ENCODE measurements around the gene TGM4. TPM values are rescaled to one million over a fixed set of nuclear protein-coding genes. Genes with fewer than 3 reads are reported as not detected.

Gene TGM4
- total RNA-seq, 1 donor from 2014 or later: 0.18 TPM

GRCh38 chr3:44867421-44868111 lies 6.8 kb upstream of the TGM4 start:
- Histone ChIP-seq H3K79me2 (ENCODE audit: insufficient read depth, low read length) (peaks cover 2% of the 10 kb centered on the region), H3K27ac (ENCODE audit: low read depth, low read length) (no peak overlapping the region), H3K27me3 (ENCODE audit: insufficient read depth, low read length) (no peaks in the 10 kb centered on the region), H3K36me3 (ENCODE audit: insufficient read depth, low read length) (peaks cover 2% of the 10 kb centered on the region), H2AFZ (ENCODE audit: low read depth, low read length) (no peak overlapping the region), H3K4me1 (ENCODE audit: insufficient read depth, low read length) (peaks cover 4% of the 10 kb centered on the region), H3K9ac (ENCODE audit: low read length) (no peak overlapping the region), H3K4me3 (ENCODE audit: insufficient read depth, low read depth, low read length) (no peak overlapping the region), H3K4me2 (ENCODE audit: low read length) (no peak overlapping the region), H3K9me3 (ENCODE audit: insufficient read depth, low read depth, low read length) (no peaks in the 10 kb centered on the region), H4K20me1 (ENCODE audit: insufficient read depth, low read length) (no peaks in the 10 kb centered on the region)
- H3K27me3 Mint-ChIP-seq (ENCODE audit: low read depth, unreplicated experiment): no peaks in the 10 kb centered on the region
- DNase-seq (ENCODE audit: low read depth): no peak
- FAIRE-seq: no peak
- peaks cover 2% of the 10 kb centered on the region for H3K4me1 Mint-ChIP-seq (ENCODE audit: low read depth, unreplicated experiment)
- no peak overlapping the region for H3K4me3 Mint-ChIP-seq (ENCODE audit: unreplicated experiment)
- peaks cover 17% of the 10 kb centered on the region for H3K36me3 Mint-ChIP-seq (ENCODE audit: low read depth, unreplicated experiment)
- no peak overlapping the region for H3K27ac Mint-ChIP-seq (ENCODE audit: unreplicated experiment)
- no peaks in the 10 kb centered on the region for H3K9me3 Mint-ChIP-seq (ENCODE audit: unreplicated experiment)
- TF ChIP-seq CTCF (IDR thresholded peaks at IDR 0.05; ENCODE audit: insufficient read depth, low read depth, low read length) (no peak), EZH2 (IDR thresholded peaks at IDR 0.05; ENCODE audit: insufficient read depth, low read length) (no peak)

- Histone ChIP-seq H2AFZ (ENCODE audit: low read depth, low read length) (no peak overlapping the region), H3K27ac (ENCODE audit: low read depth, low read length) (no peak overlapping the region), H3K27me3 (ENCODE audit: insufficient read depth, low read length) (no peaks in the 10 kb centered on the region), H3K4me1 (ENCODE audit: insufficient read depth, low read length) (no peaks in the 10 kb centered on the region), H3K4me2 (ENCODE audit: low read length) (no peak overlapping the region), H3K9me3 (ENCODE audit: insufficient read depth, low read depth, low read length) (no peaks in the 10 kb centered on the region), H3K9ac (ENCODE audit: low read length) (no peak overlapping the region), H3K36me3 (ENCODE audit: insufficient read depth, low read length) (peaks cover 2% of the 10 kb centered on the region), H4K20me1 (ENCODE audit: insufficient read depth, low read length) (no peaks in the 10 kb centered on the region), H3K79me2 (ENCODE audit: insufficient read depth, low read length) (no peaks in the 10 kb centered on the region), H3K4me3 (ENCODE audit: insufficient read depth, low read depth, low read length) (no peak overlapping the region)
- TF ChIP-seq CTCF (IDR thresholded peaks at IDR 0.05; ENCODE audit: insufficient read depth, low read depth, low read length) (no peak), EZH2 (IDR thresholded peaks at IDR 0.05; ENCODE audit: insufficient read depth, low read length) (no peak)
- Mint-ChIP-seq H3K9me3 (ENCODE audit: unreplicated experiment) (no peaks in the 10 kb centered on the region), H3K4me3 (ENCODE audit: unreplicated experiment) (no peak overlapping the region), H3K4me1 (ENCODE audit: low read depth, unreplicated experiment) (no peaks in the 10 kb centered on the region), H3K36me3 (ENCODE audit: low read depth, unreplicated experiment) (peaks cover 12% of the 10 kb centered on the region), H3K27me3 (ENCODE audit: low read depth, unreplicated experiment) (no peaks in the 10 kb centered on the region), H3K27ac (ENCODE audit: unreplicated experiment) (no peak overlapping the region)
- no peak for DNase-seq (ENCODE audit: low read depth)
- FAIRE-seq: no peak
Observed at GRCh38 chr3:44870375-44871061, 3.9 kb upstream of the TGM4 start.

- TF ChIP-seq EZH2 (IDR thresholded peaks at IDR 0.05; ENCODE audit: insufficient read depth, low read length) (no peak), CTCF (IDR thresholded peaks at IDR 0.05; ENCODE audit: insufficient read depth, low read depth, low read length) (no peak)
- Histone ChIP-seq H3K36me3 (ENCODE audit: insufficient read depth, low read length) (no peaks in the 10 kb centered on the region), H3K4me2 (ENCODE audit: low read length) (no peak overlapping the region), H2AFZ (ENCODE audit: low read depth, low read length) (no peak overlapping the region), H3K9me3 (ENCODE audit: insufficient read depth, low read depth, low read length) (no peaks in the 10 kb centered on the region), H3K27ac (ENCODE audit: low read depth, low read length) (no peak overlapping the region), H3K27me3 (ENCODE audit: insufficient read depth, low read length) (no peaks in the 10 kb centered on the region), H3K4me1 (ENCODE audit: insufficient read depth, low read length) (no peaks in the 10 kb centered on the region), H4K20me1 (ENCODE audit: insufficient read depth, low read length) (no peaks in the 10 kb centered on the region), H3K9ac (ENCODE audit: low read length) (no peak overlapping the region), H3K4me3 (ENCODE audit: insufficient read depth, low read depth, low read length) (no peak overlapping the region), H3K79me2 (ENCODE audit: insufficient read depth, low read length) (no peaks in the 10 kb centered on the region)
- DNase-seq (ENCODE audit: low read depth) (no peak), FAIRE-seq (no peak)
- H3K27ac Mint-ChIP-seq (ENCODE audit: unreplicated experiment): no peak overlapping the region
- H3K36me3 Mint-ChIP-seq (ENCODE audit: low read depth, unreplicated experiment): peaks cover 4% of the 10 kb centered on the region
- H3K9me3 Mint-ChIP-seq (ENCODE audit: unreplicated experiment): no peaks in the 10 kb centered on the region
- no peak overlapping the region for H3K4me3 Mint-ChIP-seq (ENCODE audit: unreplicated experiment)
- H3K4me1 Mint-ChIP-seq (ENCODE audit: low read depth, unreplicated experiment): peaks cover 2% of the 10 kb centered on the region
- H3K27me3 Mint-ChIP-seq (ENCODE audit: low read depth, unreplicated experiment): no peaks in the 10 kb centered on the region
Observed at GRCh38 chr3:44875596-44875995, 1.2 kb downstream of the TGM4 start.

All from astrocyte (in vitro differentiated cells and primary cell).